Tongue (tissue), 2 donors: ENCODE results near the gene FAM117B. TPM values are rescaled to one million over a fixed set of nuclear protein-coding genes. Genes with fewer than 3 reads are reported as not detected.

Experiments
- DNase-seq: peaks from one replicate; pipeline ENCODE4 v3.0.0-alpha.2; 2015
- total RNA-seq: library from RNA; depleted of rRNA; stranded (reverse); fragments of >200 nt; gene quantifications from one replicate; pipeline ENCODE4 v1.2.3, GENCODE V29; 2014

FAM117B gene
- total RNA-seq: 8.1 TPM

DNA sequence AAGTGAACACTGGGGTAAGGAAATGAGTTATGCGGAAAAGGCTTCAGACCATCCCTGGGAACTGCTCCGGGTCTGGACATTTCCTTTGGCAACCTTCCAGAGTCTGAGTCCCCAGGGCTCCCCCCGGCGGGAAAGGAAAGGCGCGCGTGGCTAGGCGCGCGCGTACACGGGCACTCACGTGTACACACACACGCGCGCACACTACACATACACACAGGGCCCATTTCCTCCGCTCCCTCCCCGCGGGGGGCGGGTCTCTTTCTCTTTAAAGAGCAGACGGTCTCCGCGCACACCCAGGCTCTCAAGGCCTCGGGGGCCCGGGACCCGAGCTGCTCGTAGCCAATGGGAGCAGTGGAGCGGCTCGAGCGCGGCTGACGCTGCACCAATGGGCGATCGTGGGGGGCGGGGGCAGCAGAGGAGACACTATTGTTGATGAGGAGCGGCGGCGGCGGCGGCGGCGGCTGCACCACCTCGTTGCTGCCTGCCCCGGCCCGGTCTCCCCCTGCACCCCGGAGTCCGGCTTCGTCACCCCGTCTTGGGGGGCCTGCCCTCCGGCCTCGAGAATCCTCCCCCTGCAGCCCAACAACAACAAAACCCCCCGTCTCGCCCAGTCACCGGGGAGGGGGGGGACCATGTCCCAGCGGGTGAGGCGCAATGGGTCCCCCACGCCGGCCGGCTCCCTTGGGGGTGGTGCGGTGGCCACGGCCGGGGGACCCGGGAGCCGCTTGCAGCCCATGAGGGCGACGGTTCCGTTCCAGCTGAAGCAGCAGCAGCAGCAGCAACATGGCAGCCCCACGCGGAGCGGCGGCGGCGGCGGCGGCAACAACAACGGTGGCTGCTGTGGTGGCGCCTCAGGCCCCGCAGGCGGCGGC lies at the start of gene FAM117B:
FAM117B (plus strand) TSS at position 414 of the 872 bp plus-strand sequence; CDS start at position 633, 219 bp downstream.
- DNase-seq: peak; percentile 99

DNA sequence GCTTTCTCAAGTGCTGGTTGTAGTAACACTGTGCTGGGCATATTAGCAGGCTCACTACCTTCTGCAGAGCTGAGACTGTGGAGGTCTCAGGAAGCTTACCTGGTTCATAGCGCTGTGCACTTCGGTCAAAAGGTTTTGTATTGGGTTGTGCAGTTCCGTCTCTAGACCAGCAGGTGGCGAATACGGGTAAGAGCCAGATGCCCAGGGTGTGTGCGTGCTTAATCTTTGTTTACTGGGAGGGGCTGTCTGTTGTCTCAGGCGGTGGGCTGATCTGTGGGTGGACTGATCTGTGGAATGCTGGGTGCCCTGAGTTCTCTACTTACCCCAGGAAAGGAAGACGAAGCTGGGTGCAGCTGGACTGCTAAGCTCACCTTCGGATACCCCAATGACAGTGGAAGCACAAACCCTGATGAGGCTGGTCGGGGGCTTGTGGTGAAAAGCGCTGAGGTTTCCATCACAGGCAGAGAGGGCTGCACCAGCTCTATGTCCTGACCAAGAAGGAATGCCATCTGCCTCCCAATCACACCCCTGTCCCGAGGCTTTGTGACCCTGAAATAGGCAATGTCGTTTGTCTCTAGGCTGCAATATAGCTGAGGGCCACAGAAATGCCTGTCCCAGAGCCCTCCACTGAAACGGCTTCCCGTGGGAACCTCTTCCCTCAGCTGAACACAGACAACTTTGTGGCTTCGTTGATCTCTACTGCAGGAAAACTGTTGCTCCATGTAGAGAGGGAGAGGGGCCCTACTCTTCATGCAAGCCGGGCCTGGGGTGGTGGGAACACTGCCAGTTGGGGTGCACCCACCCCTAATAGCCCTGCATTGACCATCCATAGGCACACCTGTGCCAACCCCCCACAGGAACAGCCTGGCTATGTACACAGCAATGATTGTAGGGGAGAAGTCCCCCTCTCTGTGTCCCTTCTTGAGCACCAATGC lies 45.9 kb upstream of the FAM117B start:
- DNase-seq: peak; percentile 88

DNA sequence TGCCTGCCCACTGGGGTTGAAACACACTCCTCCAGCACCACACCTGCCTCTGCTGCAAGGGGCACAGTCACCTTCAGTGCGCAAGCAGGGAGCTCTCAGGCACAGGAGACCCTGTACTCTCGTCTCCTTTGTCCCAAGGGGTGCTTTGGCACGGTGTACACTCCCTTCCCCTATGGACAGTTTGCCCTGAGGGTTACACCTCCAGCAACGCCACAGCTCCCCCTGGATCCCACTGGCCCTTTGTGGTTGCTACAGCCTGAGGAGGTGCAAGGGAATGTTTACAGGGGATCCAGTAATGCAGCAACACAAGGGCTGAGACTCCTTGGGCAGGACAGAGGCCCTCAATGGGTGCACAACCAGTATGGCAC lies 45.2 kb upstream of the FAM117B start:
- no peak for DNase-seq

DNA sequence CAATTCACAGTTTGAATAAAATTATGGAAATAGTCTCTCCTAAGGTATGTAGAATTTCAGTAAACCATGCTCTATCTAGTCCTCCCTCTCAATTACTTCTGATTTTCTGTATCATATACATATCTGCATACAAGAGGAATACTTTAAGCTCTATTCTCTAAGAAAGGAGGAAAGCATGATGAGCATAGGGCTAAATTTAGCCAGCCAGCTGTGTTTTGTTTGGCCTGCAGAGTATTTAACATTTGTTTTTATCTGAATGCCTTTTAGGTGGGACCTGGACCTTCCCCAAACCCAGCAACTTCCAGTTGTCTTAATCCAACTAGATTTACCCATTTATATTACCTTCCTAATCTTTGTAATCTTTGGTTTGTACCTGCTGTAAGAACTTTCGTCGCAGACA lies 42.2 kb upstream of the FAM117B start:
- peak; percentile 25 for DNase-seq

DNA sequence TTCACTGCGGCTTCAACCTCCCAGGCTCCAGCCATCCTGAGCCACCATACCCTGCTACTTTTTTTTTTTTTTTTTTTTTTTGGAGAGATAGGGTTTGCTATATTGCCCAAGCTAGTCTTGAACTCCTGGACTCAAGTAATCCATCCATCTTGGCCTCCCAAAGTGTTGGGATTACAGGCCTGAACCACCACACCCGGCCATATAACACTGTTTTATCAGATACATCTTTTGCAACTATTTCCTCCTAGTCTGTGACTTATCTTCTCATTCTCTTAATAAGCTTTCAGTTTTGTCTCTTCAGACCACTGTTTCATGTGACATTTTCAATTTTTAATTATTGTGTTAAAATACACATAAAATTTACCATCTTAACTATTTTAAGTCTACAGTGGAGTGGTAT lies 35.7 kb upstream of the FAM117B start:
- DNase-seq: no peak

DNA sequence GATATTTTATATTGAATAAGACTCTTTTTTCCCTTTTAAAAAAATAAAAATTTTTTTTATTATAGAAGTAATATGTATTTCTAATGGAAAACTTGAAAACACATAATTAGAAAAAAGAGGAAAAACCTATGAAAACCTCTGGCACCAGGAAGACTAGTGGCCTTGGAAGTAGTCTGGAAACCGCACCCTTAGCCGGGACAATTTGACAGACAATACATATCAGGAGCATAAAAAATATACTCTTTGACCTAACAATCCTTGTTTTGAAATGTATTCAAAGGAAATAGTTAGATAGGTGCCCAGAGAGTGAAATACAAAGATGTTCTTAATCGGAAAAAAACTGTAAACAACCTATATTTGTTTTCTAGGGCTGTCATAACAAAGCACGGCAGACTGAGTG lies 34.9 kb upstream of the FAM117B start:
- no peak for DNase-seq

DNA sequence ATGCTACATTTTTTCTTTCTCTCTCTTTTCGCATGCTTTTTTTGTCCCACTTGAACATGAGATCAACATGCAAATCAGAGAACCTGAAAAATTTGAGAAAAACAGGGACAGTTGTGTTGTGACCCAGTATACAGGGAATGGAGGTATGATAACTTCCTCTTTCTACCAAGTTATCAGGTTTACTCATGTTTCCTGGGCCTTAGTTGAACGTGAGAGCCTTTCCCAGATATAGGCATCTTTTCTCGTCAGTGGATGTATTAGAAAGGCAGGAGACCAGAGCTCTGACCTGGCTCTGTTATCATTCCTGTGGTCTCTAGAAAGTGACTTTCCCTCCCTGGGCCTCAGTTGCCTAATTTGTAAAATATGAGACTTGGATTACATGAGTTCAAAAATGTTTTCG lies 30.1 kb upstream of the FAM117B start:
- DNase-seq: no peak

DNA sequence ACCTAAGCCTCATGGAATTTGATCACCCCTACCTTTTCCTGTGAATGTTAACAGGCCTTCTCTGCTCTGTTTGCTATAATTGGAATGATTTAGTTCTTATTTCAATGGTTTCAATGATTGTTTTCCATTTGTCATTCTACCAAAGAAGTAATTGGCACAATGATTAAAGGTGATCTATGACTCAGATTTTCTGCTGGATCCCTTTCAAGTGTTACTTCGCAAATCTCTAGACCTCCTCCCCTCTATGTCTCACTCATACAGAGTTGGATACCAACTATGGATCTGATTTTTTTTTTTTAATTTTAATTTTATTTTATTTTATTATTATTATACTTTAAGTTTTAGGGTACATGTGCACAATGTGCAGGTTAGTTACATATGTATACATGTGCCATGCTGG lies 29.6 kb upstream of the FAM117B start:
- DNase-seq: no peak

DNA sequence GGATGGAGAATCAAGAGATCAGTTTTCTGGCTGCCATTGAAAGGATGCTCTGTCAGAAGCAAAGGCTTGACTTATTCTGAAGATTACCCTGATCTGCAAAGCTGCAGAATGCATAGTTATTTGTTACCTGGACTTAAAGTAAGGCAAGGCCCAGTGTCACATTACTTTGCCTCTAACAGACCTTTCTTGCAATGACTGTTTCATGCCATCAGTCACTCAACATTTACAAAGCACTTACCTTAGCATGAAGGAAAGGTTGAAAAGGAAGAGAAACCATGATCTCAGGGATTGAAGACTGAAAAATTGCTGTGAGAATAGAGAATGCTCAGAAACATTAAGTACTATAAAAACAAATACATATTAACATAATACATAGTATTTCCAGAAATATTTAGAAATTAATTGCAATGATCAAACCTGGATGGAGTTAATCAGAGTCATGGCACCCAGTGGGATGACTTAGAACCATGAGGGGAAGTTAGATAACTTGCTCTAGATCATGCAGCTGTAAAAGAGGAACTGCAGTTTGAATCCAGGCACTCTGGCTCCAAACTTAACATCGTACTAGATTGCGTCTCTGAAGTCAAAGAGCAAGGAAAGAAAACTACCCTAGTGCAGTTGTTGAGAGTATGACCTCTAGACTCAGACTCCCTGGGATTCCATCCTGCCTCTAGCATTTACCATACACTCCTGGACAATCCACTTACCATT lies 26.5 kb upstream of the FAM117B start:
- DNase-seq: no peak

DNA sequence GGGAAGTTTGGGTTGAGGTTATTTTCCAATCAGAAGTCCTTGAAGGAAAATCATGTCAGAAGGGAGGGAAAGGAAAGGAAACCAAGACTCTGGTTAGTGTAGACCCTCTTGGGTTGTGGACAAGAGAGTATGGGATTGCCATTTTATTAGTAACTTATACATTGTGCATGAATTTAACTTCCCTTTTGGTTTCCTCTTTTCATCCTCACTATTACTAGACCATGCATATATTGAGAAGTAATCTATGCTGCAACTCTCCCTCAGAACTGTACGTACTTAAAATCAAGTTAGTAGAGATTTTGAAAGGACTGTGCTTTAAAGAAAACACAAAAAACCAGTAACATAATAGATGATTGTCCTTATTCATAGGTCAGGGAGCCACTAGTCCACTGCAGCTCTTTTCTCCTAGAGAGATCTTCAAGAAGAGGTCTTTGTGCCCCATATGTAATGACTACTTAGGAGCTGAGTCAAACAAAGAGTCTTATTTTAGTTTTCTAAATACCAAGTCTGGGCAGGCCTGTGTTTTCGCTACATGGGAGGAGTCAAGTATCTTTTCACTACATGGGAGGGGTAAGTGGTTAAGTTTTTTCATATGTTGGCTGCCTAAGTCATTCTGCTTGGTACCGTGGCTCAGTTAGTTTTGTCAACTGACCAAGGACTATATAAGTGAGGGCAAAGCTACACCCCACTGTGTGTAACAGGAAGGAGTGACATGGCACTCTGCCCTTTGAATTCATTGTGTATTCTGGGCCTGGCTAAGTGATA lies 25.2 kb upstream of the FAM117B start:
- DNase-seq: no peak

DNA sequence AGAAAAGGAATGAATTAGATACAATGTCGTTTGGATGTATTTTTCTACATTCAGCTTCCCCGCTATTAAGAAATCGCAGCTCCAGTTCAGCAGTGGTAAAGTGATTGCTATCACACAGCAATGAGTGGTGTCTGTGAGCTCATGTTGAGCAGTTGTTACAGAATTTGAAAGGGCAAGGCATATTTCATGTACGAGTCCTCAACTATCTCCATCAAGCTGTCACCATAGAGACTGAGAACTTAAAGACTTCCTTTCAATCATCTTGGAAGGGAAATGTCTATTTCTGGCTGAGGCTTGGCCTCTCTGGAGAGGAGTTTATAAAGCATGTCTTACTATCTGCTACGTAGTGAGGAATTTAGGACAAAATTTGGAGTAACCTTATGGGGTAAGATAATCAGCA lies 24.4 kb upstream of the FAM117B start:
- DNase-seq: no peak

DNA sequence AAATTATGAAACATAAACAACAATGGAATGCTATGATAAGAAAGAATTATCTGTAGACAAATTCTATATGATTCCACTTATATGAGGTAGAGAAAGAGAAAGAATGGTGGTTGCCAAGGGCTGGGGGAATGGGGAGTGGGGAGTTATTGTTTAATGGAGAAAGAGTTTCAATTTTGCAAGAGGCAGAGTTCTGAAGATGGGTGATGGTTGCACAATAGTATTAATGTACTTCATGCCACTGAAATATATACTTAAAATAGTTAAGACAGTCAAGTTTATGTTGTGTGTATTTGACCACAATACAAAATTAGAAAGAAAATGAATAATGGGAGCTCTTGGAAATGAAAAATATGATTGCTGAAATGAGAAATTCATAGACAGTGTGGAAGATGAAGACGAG lies 22.6 kb upstream of the FAM117B start:
- no peak for DNase-seq

DNA sequence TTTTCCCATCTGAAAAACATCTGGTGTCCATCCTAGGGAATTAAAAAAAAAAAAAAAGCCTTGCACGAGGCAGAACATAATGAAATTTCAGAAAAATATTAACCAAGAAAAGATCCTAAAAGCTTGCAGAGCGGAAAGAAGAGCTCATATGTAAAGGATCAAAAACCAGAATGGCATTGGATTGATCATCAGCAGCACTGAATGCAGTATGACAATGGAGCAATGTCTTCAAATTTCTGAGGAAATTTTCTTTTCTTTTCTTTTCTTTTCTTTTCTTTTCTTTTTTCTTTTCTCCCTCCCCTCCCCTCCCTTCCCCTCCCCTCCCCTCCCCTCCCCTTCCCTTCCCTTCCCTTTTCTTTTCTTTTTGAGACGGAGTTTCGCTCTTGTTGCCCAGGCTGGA lies 21.3 kb upstream of the FAM117B start:
- no peak for DNase-seq

DNA sequence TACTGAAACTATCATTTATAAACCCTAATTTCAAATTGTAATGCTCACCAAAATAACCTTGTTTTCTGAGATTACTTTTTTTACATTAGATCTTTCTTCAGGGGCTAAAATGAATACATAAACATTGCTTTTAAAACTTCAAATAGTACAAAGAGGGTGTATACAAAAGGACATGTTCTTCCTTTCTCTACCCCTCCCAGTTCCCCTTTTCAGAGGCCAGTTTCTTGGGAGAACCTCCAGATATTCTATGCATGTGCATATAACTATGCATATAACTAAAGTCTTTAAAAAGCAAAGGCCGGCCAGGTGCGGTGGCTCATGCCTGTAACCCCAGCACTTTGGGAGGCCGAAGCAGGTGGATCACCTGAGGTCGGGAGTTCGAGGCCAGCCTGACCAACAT lies 10.6 kb upstream of the FAM117B start:
- DNase-seq: no peak

DNA sequence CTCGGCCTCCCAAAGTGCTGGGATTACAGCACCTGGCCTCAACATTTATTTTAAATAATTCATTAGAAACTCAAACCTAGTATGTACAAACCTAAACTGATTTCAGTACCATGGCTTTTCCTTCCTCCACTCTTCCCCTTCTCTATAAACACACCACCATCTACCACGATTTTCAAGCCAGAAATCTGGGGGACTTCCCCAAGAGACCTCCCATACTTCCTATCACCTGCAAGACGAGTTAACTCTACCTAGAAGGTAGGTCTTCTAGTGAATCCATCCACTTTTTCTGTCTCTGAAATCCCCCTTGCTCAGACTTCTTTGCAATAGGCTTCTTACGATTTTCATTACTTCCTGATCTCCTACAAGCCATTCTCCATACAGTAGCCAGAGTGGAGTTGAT lies 7.7 kb upstream of the FAM117B start:
- no peak for DNase-seq

DNA sequence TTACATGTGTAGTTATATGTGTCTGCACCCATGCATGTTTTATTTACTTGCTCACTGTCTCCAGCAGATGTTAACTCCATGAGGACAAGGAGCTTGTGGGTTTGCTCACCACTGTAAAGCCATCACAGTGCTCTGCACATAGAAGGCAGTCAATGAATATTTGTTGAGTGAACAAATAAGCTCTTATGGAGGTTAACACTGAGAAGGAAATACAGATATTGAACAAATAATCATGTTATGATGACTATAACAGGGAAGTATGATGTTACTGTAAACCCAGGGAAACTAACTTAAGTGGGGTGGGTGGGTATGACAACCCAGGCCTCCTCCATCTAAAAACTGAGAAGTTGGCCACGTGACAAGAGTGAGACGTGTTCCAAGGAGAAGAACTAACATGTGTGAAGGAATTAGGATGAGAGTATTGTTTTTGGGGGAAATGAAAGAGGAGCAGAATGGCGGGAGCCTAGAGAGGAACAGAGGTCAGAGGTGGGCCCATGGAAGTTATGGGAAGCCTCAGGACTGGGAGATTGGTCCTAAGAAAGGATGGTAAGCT lies 6.0 kb upstream of the FAM117B start:
- DNase-seq: no peak

DNA sequence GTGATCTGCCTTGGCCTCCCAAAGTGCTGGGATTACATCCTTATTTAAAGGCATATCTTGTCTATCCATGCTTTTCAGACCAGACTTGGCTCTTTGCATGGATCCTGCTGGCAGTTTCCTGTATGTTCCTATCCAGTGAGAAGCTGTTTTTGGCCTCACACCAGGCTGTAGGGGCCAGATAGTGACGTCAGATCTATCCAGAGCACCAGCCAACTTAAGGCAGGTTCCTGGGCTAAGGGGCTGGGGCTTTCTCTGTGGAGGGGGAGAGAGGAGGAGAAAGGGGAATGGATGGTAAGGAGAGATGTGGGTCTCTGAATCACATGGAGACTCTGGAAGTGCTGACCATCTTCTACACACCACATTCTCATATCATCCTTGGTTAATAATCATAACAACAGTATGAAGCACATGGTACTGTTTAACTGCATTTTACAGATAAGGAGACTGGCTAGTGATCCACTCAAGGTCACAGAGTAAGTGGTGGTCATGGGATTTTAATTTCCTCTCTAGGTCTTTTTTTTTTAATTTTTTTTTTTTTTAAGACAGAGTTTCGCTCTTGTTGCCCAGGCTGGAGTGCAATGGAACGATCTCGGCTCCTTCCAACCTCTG lies 2.0 kb upstream of the FAM117B start:
- DNase-seq: peak; percentile 34

DNA sequence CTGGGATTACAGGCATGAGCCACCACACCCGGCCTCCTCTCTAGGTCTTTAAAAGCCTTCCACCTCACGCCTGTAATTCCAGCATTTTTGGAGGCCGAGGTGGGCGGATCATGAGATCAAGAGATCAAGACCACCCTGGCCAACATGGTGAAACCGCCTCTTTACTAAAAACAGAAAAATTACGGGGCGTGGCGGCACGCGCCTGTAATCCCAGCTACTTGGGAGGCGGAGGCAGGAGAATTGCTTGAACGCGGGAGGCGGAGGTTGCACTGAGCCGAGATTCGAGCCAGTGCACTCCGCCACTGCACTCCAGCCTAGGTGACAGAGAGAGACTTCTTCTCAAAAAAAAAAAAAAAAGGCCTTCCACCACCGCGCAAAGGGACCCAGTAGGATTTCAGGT lies 1.3 kb upstream of the FAM117B start:
- DNase-seq: no peak

DNA sequence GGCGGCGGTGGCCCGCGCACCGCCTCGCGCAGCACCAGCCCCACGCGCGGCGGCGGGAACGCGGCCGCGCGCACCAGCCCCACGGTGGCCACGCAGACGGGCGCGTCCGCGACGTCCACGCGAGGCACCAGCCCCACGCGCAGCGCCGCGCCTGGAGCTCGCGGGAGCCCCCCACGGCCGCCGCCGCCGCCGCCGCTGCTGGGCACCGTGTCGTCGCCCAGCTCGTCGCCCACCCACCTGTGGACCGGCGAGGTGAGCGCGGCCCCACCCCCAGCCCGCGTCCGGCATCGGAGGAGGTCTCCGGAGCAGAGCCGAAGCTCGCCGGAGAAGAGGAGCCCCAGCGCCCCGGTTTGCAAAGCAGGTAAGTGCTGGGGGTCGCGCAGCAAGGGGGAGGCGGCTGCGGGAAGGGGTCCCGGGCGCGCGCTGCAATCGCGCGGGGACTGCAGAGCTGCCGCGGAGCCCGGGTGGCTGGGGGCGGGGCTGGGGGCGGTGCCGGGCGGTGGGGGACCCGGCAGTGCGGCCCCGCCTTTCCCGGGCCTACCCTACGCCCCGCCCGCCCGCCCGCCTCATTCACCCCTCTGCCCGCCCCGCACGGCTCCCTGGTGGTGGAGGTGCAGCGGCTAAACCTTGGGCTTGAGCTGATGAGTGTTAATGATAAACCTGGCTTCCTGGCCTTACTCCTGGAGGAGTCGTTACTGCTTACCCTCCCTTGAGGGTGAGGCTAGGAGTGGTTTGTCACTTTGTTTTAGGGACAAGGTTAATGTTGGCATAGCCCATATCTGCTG lies 851 bp downstream of the FAM117B start:
- peak; percentile 86 for DNase-seq

DNA sequence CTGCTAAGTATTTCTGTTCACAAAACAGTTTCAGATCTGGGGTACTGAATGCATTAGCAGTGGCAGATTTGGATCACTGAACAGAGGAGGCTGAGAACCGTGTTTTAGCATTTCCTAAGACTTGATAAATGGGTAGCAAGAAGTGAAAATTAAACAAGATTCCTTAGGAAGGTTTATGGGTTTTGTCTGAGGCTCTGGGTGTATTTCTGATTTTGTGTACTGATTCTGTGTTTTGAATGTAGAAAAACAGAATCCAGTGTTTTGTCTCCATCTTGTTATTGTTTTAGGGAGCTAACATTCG lies 1.4 kb downstream of the FAM117B start:
- DNase-seq: no peak

DNA sequence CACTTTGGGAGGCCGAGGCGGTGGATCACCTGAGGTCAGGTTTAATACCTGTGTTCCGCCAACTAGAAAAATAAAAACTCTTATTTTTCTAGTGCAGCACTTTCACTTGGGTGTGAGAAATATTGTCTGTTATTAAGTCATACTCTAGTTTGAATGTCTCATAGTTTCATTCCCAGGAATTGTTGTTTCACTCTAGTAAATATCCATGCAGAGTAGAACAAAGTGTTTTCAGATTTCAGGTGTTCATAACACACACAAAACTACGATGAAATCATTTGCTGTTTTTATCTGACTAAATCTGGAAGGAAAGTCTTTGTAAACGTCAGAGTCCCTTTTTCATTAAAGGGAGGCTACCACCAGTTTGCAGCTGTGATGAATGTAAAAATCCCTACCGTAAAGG lies 4.0 kb downstream of the FAM117B start:
- DNase-seq: no peak
